ENCODE measurements around the gene NPAS2.

Gene NPAS2

GRCh38 chr2:100796499-100797100, 23.3 kb upstream of the NPAS2 start:
- H3K9me3 ChIP-seq (ENCODE audit: control insufficient read depth in 2 of 2, low read length in 2 of 2), result no peaks in the 10 kb centered on the region
- peaks cover 17% of the 10 kb centered on the region for H3K4me1 ChIP-seq (ENCODE audit: control insufficient read depth, insufficient read depth, low read length)
- H3K9ac ChIP-seq (ENCODE audit: low read length in 2 of 2), result no peak overlapping the region
- H3K4me3 ChIP-seq (ENCODE audit: low read length in 2 of 2), result no peak overlapping the region
- no peaks in the 10 kb centered on the region for H3K36me3 ChIP-seq (ENCODE audit: control insufficient read depth in 2 of 2, insufficient read depth in 2 of 2, low read length in 2 of 2)
- no peak overlapping the region for H3K27ac ChIP-seq (ENCODE audit: low read length)
- H3K27me3 ChIP-seq (ENCODE audit: control insufficient read depth in 1 of 2, insufficient read depth in 2 of 2, low read length in 2 of 2), result no peaks in the 10 kb centered on the region

GRCh38 chr2:100799686-100800085, 20.3 kb upstream of the NPAS2 start:
- Histone ChIP-seq H3K4me3 (ENCODE audit: low read length in 2 of 2) (no peak overlapping the region), H3K36me3 (ENCODE audit: control insufficient read depth in 2 of 2, insufficient read depth in 2 of 2, low read length in 2 of 2) (no peaks in the 10 kb centered on the region), H3K27ac (ENCODE audit: low read length) (no peak overlapping the region), H3K9me3 (ENCODE audit: control insufficient read depth in 2 of 2, low read length in 2 of 2) (no peaks in the 10 kb centered on the region), H3K4me1 (ENCODE audit: control insufficient read depth, insufficient read depth, low read length) (peaks cover 27% of the 10 kb centered on the region), H3K27me3 (ENCODE audit: control insufficient read depth in 1 of 2, insufficient read depth in 2 of 2, low read length in 2 of 2) (no peaks in the 10 kb centered on the region), H3K9ac (ENCODE audit: low read length in 2 of 2) (peak overlapping the region in 1 of 2 donors; percentile 4)

DNA sequence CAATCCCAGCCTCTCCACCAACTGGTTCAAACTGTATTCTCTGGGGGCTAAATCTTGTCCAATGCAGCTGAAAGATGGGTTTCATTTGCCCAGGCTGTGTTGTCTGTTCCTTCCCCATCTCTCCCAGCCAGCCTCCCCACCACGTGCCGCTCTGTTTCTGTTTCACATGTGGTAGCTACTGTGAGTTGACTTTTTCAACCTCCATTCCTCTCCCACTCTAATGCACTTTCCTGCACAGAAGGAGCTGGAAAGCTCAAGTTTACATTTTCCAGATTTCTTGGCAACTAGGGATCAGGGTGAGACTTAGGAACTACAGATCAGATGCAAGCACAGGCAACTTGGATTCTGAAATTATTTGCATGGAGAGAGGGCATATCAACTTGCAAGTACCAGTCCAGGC, 19.0 kb upstream of the NPAS2 start:
- no peak overlapping the region for H3K4me3 ChIP-seq (ENCODE audit: low read length in 2 of 2)
- H3K4me1 ChIP-seq (ENCODE audit: control insufficient read depth, insufficient read depth, low read length), result peaks cover 27% of the 10 kb centered on the region
- H3K27ac ChIP-seq (ENCODE audit: low read length), result peak overlapping the region; percentile 7

DNA sequence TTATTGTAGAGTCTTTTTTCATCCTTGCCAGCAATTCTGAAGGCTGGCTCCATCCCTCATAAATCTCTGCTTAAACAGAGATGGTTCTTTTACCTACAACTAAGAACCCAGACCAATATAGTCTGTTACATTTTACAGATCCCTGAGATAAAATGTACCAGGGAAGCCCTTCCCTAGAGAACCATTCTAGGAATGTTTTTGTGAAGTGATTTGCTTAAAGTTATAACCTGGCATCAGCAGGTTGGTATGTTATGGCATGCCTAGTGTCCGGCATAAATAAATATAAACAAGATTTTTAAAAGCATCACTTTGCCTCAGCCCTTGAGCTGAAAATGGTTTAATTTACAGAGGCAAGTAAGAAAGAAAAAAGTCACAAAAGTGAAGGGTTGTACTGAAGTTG, 18.5 kb upstream of the NPAS2 start:
- Histone ChIP-seq H3K9ac (ENCODE audit: low read length in 2 of 2) (no peak overlapping the region), H3K27ac (ENCODE audit: low read length) (peak overlapping the region; percentile 7)

More for the DNA sequence above, 19.0 kb upstream of the NPAS2 start:
- H3K9ac ChIP-seq (ENCODE audit: low read length in 2 of 2), result no peak overlapping the region
- H3K27me3 ChIP-seq (ENCODE audit: control insufficient read depth in 1 of 2, insufficient read depth in 2 of 2, low read length in 2 of 2), result no peaks in the 10 kb centered on the region
- H3K9me3 ChIP-seq (ENCODE audit: control insufficient read depth in 2 of 2, low read length in 2 of 2), result no peaks in the 10 kb centered on the region
- H3K36me3 ChIP-seq (ENCODE audit: control insufficient read depth in 2 of 2, insufficient read depth in 2 of 2, low read length in 2 of 2), result no peaks in the 10 kb centered on the region

GRCh38 chr2:100802066-100802465, 17.9 kb upstream of the NPAS2 start:
- Histone ChIP-seq H3K36me3 (ENCODE audit: control insufficient read depth in 2 of 2, insufficient read depth in 2 of 2, low read length in 2 of 2) (no peaks in the 10 kb centered on the region), H3K9ac (ENCODE audit: low read length in 2 of 2) (peak overlapping the region in 1 of 2 donors; percentile 42), H3K27me3 (ENCODE audit: control insufficient read depth in 1 of 2, insufficient read depth in 2 of 2, low read length in 2 of 2) (no peaks in the 10 kb centered on the region), H3K4me1 (ENCODE audit: control insufficient read depth, insufficient read depth, low read length) (peaks cover 27% of the 10 kb centered on the region), H3K9me3 (ENCODE audit: control insufficient read depth in 2 of 2, low read length in 2 of 2) (no peaks in the 10 kb centered on the region), H3K27ac (ENCODE audit: low read length) (peak overlapping the region; percentile 46), H3K4me3 (ENCODE audit: low read length in 2 of 2) (no peak overlapping the region)

More for the DNA sequence above, 18.5 kb upstream of the NPAS2 start:
- Histone ChIP-seq H3K4me1 (ENCODE audit: control insufficient read depth, insufficient read depth, low read length) (peaks cover 27% of the 10 kb centered on the region), H3K9me3 (ENCODE audit: control insufficient read depth in 2 of 2, low read length in 2 of 2) (no peaks in the 10 kb centered on the region), H3K4me3 (ENCODE audit: low read length in 2 of 2) (no peak overlapping the region), H3K36me3 (ENCODE audit: control insufficient read depth in 2 of 2, insufficient read depth in 2 of 2, low read length in 2 of 2) (no peaks in the 10 kb centered on the region), H3K27me3 (ENCODE audit: control insufficient read depth in 1 of 2, insufficient read depth in 2 of 2, low read length in 2 of 2) (no peaks in the 10 kb centered on the region)

GRCh38 chr2:100803334-100803733, 16.6 kb upstream of the NPAS2 start:
- Histone ChIP-seq H3K27ac (ENCODE audit: low read length) (no peak overlapping the region), H3K36me3 (ENCODE audit: control insufficient read depth in 2 of 2, insufficient read depth in 2 of 2, low read length in 2 of 2) (no peaks in the 10 kb centered on the region)

GRCh38 chr2:100806550-100806949, 13.4 kb upstream of the NPAS2 start:
- H3K27ac ChIP-seq (ENCODE audit: low read length), result no peak overlapping the region

More at GRCh38 chr2:100803334-100803733, 16.6 kb upstream of the NPAS2 start:
- Histone ChIP-seq H3K27me3 (ENCODE audit: control insufficient read depth in 1 of 2, insufficient read depth in 2 of 2, low read length in 2 of 2) (no peaks in the 10 kb centered on the region), H3K9ac (ENCODE audit: low read length in 2 of 2) (no peak overlapping the region), H3K4me3 (ENCODE audit: low read length in 2 of 2) (no peak overlapping the region), H3K9me3 (ENCODE audit: control insufficient read depth in 2 of 2, low read length in 2 of 2) (no peaks in the 10 kb centered on the region), H3K4me1 (ENCODE audit: control insufficient read depth, insufficient read depth, low read length) (peaks cover 27% of the 10 kb centered on the region)

DNA sequence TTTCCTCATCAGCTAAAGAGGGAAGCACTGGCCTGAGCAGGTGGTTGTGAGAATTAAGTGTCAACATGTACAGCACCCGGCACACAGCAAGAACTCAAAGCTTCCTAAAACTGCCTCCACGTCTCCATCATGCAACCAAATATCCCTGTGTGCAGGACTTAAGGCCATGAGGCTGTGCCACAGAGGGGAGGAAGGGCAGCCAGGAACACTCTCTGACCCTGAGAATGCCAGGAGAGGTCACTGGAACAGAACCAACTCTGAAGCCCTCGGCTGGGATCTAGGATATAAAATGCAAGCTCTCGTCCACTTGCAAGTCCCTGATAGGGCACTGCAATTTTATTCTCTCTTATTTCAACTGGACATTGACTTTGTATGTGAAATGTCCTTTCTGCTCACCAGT, 12.2 kb upstream of the NPAS2 start:
- Histone ChIP-seq H3K27me3 (ENCODE audit: control insufficient read depth in 1 of 2, insufficient read depth in 2 of 2, low read length in 2 of 2) (no peaks in the 10 kb centered on the region), H3K9ac (ENCODE audit: low read length in 2 of 2) (no peak overlapping the region), H3K27ac (ENCODE audit: low read length) (no peak overlapping the region), H3K4me1 (ENCODE audit: control insufficient read depth, insufficient read depth, low read length) (no peaks in the 10 kb centered on the region), H3K36me3 (ENCODE audit: control insufficient read depth in 2 of 2, insufficient read depth in 2 of 2, low read length in 2 of 2) (no peaks in the 10 kb centered on the region), H3K4me3 (ENCODE audit: low read length in 2 of 2) (no peak overlapping the region), H3K9me3 (ENCODE audit: control insufficient read depth in 2 of 2, low read length in 2 of 2) (no peaks in the 10 kb centered on the region)

More at GRCh38 chr2:100806550-100806949, 13.4 kb upstream of the NPAS2 start:
- no peak overlapping the region for H3K9ac ChIP-seq (ENCODE audit: low read length in 2 of 2)
- H3K9me3 ChIP-seq (ENCODE audit: control insufficient read depth in 2 of 2, low read length in 2 of 2), result no peaks in the 10 kb centered on the region
- H3K36me3 ChIP-seq (ENCODE audit: control insufficient read depth in 2 of 2, insufficient read depth in 2 of 2, low read length in 2 of 2), result no peaks in the 10 kb centered on the region
- no peaks in the 10 kb centered on the region for H3K27me3 ChIP-seq (ENCODE audit: control insufficient read depth in 1 of 2, insufficient read depth in 2 of 2, low read length in 2 of 2)
- no peak overlapping the region for H3K4me3 ChIP-seq (ENCODE audit: low read length in 2 of 2)
- peaks cover 10% of the 10 kb centered on the region for H3K4me1 ChIP-seq (ENCODE audit: control insufficient read depth, insufficient read depth, low read length)

DNA sequence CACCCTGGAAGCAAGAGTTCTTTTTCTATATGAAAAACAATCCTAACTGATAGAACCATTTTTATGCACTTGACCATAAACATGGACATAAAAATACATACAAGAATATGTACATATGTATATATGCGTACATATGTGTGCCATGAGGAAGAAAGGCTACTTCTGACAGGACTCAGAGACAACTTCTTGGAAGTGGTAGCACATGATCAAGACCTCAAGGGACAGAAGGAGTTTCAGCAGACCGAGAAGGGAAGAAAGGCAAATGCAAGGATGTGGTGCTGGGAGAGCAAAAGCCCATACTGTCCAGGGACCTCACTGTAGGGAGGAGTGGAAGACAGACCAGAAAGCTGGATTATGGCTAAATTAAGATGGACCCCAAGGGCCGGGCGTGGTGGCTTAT, 11.4 kb upstream of the NPAS2 start:
- H3K9me3 ChIP-seq (ENCODE audit: control insufficient read depth in 2 of 2, low read length in 2 of 2), result no peaks in the 10 kb centered on the region
- H3K27me3 ChIP-seq (ENCODE audit: control insufficient read depth in 1 of 2, insufficient read depth in 2 of 2, low read length in 2 of 2), result no peaks in the 10 kb centered on the region
- no peak overlapping the region for H3K27ac ChIP-seq (ENCODE audit: low read length)
- no peak overlapping the region for H3K4me3 ChIP-seq (ENCODE audit: low read length in 2 of 2)
- no peak overlapping the region for H3K9ac ChIP-seq (ENCODE audit: low read length in 2 of 2)
- no peaks in the 10 kb centered on the region for H3K36me3 ChIP-seq (ENCODE audit: control insufficient read depth in 2 of 2, insufficient read depth in 2 of 2, low read length in 2 of 2)
- H3K4me1 ChIP-seq (ENCODE audit: control insufficient read depth, insufficient read depth, low read length), result no peaks in the 10 kb centered on the region

DNA sequence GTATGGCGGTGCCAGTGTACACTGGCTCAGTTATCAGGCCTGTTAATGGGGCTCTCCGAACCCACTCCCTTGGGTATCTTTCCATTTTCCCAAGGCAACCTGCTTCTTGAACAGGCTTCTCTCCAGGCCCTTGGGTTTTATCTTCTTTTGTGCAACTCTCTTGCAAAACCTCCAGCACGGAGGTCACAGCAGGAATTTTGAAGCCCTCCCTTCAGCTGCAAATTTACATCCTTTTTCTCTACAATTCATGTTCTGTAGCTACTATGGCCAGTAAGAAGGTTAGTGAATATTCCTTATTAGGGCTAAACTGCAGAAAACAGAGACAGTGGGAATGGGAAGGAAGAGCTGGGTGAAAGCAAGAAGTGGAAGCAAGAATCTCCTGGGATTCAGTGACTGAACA, 10.4 kb upstream of the NPAS2 start:
- Histone ChIP-seq H3K9ac (ENCODE audit: low read length in 2 of 2) (no peak overlapping the region), H3K36me3 (ENCODE audit: control insufficient read depth in 2 of 2, insufficient read depth in 2 of 2, low read length in 2 of 2) (no peaks in the 10 kb centered on the region), H3K27me3 (ENCODE audit: control insufficient read depth in 1 of 2, insufficient read depth in 2 of 2, low read length in 2 of 2) (no peaks in the 10 kb centered on the region), H3K27ac (ENCODE audit: low read length) (no peak overlapping the region), H3K9me3 (ENCODE audit: control insufficient read depth in 2 of 2, low read length in 2 of 2) (no peaks in the 10 kb centered on the region), H3K4me3 (ENCODE audit: low read length in 2 of 2) (no peak overlapping the region), H3K4me1 (ENCODE audit: control insufficient read depth, insufficient read depth, low read length) (peaks cover 7% of the 10 kb centered on the region)

- Histone ChIP-seq H3K36me3 (ENCODE audit: control insufficient read depth in 2 of 2, insufficient read depth in 2 of 2, low read length in 2 of 2) (no peaks in the 10 kb centered on the region), H3K9ac (ENCODE audit: low read length in 2 of 2) (no peak overlapping the region), H3K9me3 (ENCODE audit: control insufficient read depth in 2 of 2, low read length in 2 of 2) (no peaks in the 10 kb centered on the region), H3K27ac (ENCODE audit: low read length) (no peak overlapping the region), H3K4me3 (ENCODE audit: low read length in 2 of 2) (no peak overlapping the region), H3K27me3 (ENCODE audit: control insufficient read depth in 1 of 2, insufficient read depth in 2 of 2, low read length in 2 of 2) (no peaks in the 10 kb centered on the region), H3K4me1 (ENCODE audit: control insufficient read depth, insufficient read depth, low read length) (peaks cover 10% of the 10 kb centered on the region)
Observed at GRCh38 chr2:100810603-100811145, 9.3 kb upstream of the NPAS2 start.
